ENCODE measurements around the gene REV3L.
"Not testable (repeated sequence)": the region's sequence is repeated elsewhere in the genome, so short reads cannot be mapped to it uniquely, and the experiment has no call there.

The REV3L gene

DNA sequence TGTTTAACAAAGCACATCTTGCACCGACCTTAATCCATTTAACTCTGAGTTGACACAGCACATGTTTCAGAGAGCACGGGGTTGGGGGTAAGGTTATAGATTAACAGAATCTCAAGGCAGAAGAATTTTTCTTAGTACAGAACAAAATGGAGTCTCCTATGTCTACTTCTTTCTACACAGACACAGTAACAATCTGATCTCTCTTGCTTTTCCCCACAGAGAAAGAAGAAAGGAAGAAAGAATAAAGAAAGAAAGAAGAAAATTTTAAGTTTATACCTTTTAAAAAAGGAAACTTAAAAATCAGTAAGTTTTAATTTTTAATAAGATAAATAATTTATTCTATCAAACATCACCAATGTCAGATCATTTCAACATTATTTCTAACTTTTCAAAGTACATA, 227.2 kb downstream of the REV3L start:
- not testable (repeated sequence) for H3K79me1 ChIP-seq (ENCODE audit: low read length); H3K36me3 ChIP-seq (ENCODE audit: control insufficient read depth, insufficient read depth, low read length); H3K27me3 ChIP-seq (ENCODE audit: insufficient read depth, low read length, poor library complexity); DNase-seq; H3K4me3 ChIP-seq (ENCODE audit: low read length); H2BK15ac ChIP-seq (replicated peaks; ENCODE audit: low read depth); H3K27ac ChIP-seq (ENCODE audit: low read depth, low read length); H3K9ac ChIP-seq (ENCODE audit: low read length); H3K4ac ChIP-seq (ENCODE audit: low read depth, low read length); H4K5ac ChIP-seq (ENCODE audit: low read length); H3K4me2 ChIP-seq (ENCODE audit: low read length); H3K79me2 ChIP-seq (ENCODE audit: control insufficient read depth, insufficient read depth, low read length); H2BK120ac ChIP-seq (ENCODE audit: low read depth, low read length); H3K23ac ChIP-seq (ENCODE audit: low read length); H2BK5ac ChIP-seq (ENCODE audit: low read length); H3K18ac ChIP-seq (ENCODE audit: low read length); H3K56ac ChIP-seq (ENCODE audit: low read length); H2AK5ac ChIP-seq (ENCODE audit: low read length); H3K4me1 ChIP-seq (ENCODE audit: control insufficient read depth, low read depth, low read length); H4K8ac ChIP-seq (ENCODE audit: low read depth, low read length)
- WGBS (ENCODE audit: extremely low coverage, insufficient coverage, low lambda C conversion rate): no CpG with 5 or more reads among the region's 2 CpGs

DNA sequence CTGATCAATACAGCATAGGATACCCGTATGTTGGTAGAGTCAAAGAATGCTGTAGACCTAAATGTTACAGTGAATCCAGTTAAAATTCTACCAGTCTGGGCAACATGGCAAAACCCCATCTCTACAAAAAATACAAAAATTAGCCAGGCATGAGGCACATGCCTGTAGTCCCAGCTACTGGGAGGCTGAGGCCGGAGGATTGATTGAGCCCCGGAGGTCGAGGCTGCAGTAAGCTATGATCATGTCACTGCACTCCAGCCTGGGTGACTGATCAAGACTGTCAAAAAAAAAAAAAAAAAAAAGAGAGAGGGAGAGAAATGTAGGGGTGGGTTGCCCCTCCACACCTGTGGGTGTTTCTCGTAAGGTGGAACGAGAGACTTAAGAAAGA, 228.2 kb downstream of the REV3L start:
- H3K4me3 ChIP-seq (ENCODE audit: low read length): no peak overlapping the region
- H4K5ac ChIP-seq (ENCODE audit: low read length): no peak overlapping the region
- no peaks in the 10 kb centered on the region for H3K36me3 ChIP-seq (ENCODE audit: control insufficient read depth, insufficient read depth, low read length)
- no peak overlapping the region for H3K4ac ChIP-seq (ENCODE audit: low read depth, low read length)
- H3K9ac ChIP-seq (ENCODE audit: low read length): no peak overlapping the region
- H3K79me2 ChIP-seq (ENCODE audit: control insufficient read depth, insufficient read depth, low read length): no peaks in the 10 kb centered on the region
- H3K18ac ChIP-seq (ENCODE audit: low read length): peak overlapping the region; percentile 60
- no peaks in the 10 kb centered on the region for H3K79me1 ChIP-seq (ENCODE audit: low read length)
- H3K27ac ChIP-seq (ENCODE audit: low read depth, low read length): peak overlapping the region; percentile 57
- H3K23ac ChIP-seq (ENCODE audit: low read length): no peak overlapping the region
- no peak overlapping the region for H2BK15ac ChIP-seq (replicated peaks; ENCODE audit: low read depth)
- no peaks in the 10 kb centered on the region for H3K4me1 ChIP-seq (ENCODE audit: control insufficient read depth, low read depth, low read length)
- H3K4me2 ChIP-seq (ENCODE audit: low read length): no peak overlapping the region
- no peak overlapping the region for H2AK5ac ChIP-seq (ENCODE audit: low read length)
- H3K27me3 ChIP-seq (ENCODE audit: insufficient read depth, low read length, poor library complexity): no peaks in the 10 kb centered on the region
- peak; percentile 18 for DNase-seq
- H3K56ac ChIP-seq (ENCODE audit: low read length): no peak overlapping the region
- H4K8ac ChIP-seq (ENCODE audit: low read depth, low read length): no peak overlapping the region
- H2BK120ac ChIP-seq (ENCODE audit: low read depth, low read length): no peak overlapping the region
- no peak overlapping the region for H2BK5ac ChIP-seq (ENCODE audit: low read length)
- WGBS (ENCODE audit: extremely low coverage, insufficient coverage, low lambda C conversion rate): no CpG with 5 or more reads among the region's 6 CpGs

DNA sequence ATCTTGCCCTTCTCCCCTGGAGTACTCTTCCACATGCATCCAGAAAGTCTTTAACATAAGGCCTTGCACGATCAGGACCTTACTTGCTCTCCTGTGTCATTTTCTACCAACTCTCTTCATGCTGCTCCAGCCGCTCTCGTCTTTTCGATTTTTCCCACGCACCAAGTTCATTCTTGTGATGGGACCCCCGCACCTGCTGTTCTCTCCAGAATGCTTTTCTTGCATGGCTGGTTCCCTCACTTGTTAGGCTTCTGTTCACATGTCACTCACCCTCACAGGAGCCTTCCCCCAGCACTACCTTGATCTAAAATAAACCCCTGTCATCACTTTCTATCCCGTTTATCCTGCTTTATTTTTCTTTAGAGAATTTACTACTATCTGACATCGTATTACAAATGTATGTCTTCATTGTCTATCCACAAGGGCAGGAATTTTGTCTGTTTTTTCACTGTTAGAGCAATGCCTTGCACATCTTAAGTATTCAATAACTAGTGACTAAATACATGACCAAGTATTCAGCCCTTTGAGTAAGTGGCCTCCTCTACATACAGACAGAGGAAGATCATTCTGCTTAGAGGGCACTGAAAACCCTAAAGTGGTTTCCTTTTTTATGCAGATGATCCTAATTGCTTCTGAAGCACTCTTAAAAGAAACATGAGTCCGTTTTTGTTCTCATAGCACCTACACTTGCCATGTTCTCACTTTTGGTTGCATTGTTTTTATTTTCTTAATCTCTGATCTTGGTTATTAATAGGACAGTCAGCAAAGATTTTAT, 228.8 kb downstream of the REV3L start:
- no peak overlapping the region for H4K5ac ChIP-seq (ENCODE audit: low read length)
- H2BK120ac ChIP-seq (ENCODE audit: low read depth, low read length): no peak overlapping the region
- H3K4me2 ChIP-seq (ENCODE audit: low read length): no peak overlapping the region
- no peak overlapping the region for H3K4ac ChIP-seq (ENCODE audit: low read depth, low read length)
- no CpG with 5 or more reads among the region's 9 CpGs for WGBS (ENCODE audit: extremely low coverage, insufficient coverage, low lambda C conversion rate)
- no peaks in the 10 kb centered on the region for H3K27me3 ChIP-seq (ENCODE audit: insufficient read depth, low read length, poor library complexity)
- H2BK15ac ChIP-seq (replicated peaks; ENCODE audit: low read depth): no peak overlapping the region
- no peaks in the 10 kb centered on the region for H3K79me1 ChIP-seq (ENCODE audit: low read length)
- no peaks in the 10 kb centered on the region for H3K36me3 ChIP-seq (ENCODE audit: control insufficient read depth, insufficient read depth, low read length)
- H3K79me2 ChIP-seq (ENCODE audit: control insufficient read depth, insufficient read depth, low read length): no peaks in the 10 kb centered on the region
- no peak overlapping the region for H3K4me3 ChIP-seq (ENCODE audit: low read length)
- H3K9ac ChIP-seq (ENCODE audit: low read length): no peak overlapping the region
- peak overlapping the region; percentile 46 for H3K56ac ChIP-seq (ENCODE audit: low read length)
- no peak overlapping the region for H3K23ac ChIP-seq (ENCODE audit: low read length)
- no peak overlapping the region for H2AK5ac ChIP-seq (ENCODE audit: low read length)
- no peaks in the 10 kb centered on the region for H3K4me1 ChIP-seq (ENCODE audit: control insufficient read depth, low read depth, low read length)
- no peak overlapping the region for H3K18ac ChIP-seq (ENCODE audit: low read length)
- H2BK5ac ChIP-seq (ENCODE audit: low read length): no peak overlapping the region
- peak; percentile 66 for DNase-seq
- H3K27ac ChIP-seq (ENCODE audit: low read depth, low read length): no peak overlapping the region
- no peak overlapping the region for H4K8ac ChIP-seq (ENCODE audit: low read depth, low read length)

DNA sequence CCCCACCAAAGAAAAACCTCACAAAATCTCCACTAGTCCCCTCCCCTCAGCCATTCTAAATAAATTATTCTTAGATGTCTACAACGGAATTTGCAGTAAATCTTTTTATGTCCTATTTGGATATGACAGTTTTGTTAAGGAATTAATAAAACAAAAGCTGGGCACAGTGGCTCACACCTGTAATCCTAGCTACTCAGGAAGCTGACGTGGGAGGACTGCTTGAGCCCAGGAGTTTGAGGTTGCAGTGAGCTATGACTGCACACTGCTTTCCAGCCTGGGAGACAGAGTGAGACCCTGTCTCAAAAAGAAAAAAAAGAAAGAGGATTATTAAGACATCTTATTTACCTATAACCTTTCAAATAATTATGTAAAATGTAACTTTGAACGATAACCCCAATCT, 230.3 kb downstream of the REV3L start:
- Histone ChIP-seq H3K56ac (ENCODE audit: low read length) (no peak overlapping the region), H3K18ac (ENCODE audit: low read length) (no peak overlapping the region), H3K27ac (ENCODE audit: low read depth, low read length) (no peak overlapping the region), H3K79me2 (ENCODE audit: control insufficient read depth, insufficient read depth, low read length) (no peaks in the 10 kb centered on the region), H2BK5ac (ENCODE audit: low read length) (no peak overlapping the region), H3K36me3 (ENCODE audit: control insufficient read depth, insufficient read depth, low read length) (no peaks in the 10 kb centered on the region), H2AK5ac (ENCODE audit: low read length) (no peak overlapping the region), H3K9ac (ENCODE audit: low read length) (no peak overlapping the region), H2BK120ac (ENCODE audit: low read depth, low read length) (no peak overlapping the region), H4K8ac (ENCODE audit: low read depth, low read length) (no peak overlapping the region), H3K4me1 (ENCODE audit: control insufficient read depth, low read depth, low read length) (no peaks in the 10 kb centered on the region), H3K27me3 (ENCODE audit: insufficient read depth, low read length, poor library complexity) (no peaks in the 10 kb centered on the region), H4K5ac (ENCODE audit: low read length) (no peak overlapping the region), H2BK15ac (replicated peaks; ENCODE audit: low read depth) (no peak overlapping the region), H3K79me1 (ENCODE audit: low read length) (no peaks in the 10 kb centered on the region), H3K23ac (ENCODE audit: low read length) (no peak overlapping the region), H3K4me2 (ENCODE audit: low read length) (no peak overlapping the region), H3K4ac (ENCODE audit: low read depth, low read length) (no peak overlapping the region), H3K4me3 (ENCODE audit: low read length) (no peak overlapping the region)
- no peak for DNase-seq
- no CpG with 5 or more reads among the region's 3 CpGs for WGBS (ENCODE audit: extremely low coverage, insufficient coverage, low lambda C conversion rate)

DNA sequence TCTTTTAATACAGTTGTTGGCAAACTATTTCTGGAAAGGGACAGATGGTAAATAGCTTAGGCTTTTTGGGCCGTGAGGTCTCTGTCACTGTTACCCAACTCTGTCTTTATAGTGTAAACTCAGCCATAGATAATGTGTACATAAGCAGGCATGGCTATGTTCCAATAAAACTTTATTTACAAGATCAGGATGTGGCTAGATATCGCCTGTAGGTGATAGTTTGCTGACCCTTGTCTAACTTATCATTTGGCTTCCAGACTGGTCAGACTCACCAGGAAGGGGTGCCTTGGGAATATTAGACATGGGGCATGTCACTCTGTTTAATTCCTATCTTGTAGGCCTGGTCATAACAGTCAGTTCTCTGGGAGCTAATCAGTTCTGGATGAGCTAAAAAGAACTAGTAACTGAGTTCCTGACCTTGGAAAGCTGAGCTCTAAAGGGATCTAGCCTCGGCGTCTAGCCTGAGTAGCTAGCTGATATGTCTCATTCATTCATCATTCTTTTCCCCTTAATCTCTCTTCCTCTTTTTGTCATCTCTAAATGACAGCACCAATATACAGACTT, 232.1 kb downstream of the REV3L start:
- no peak overlapping the region for H3K23ac ChIP-seq (ENCODE audit: low read length)
- H3K56ac ChIP-seq (ENCODE audit: low read length): no peak overlapping the region
- no peak overlapping the region for H3K4ac ChIP-seq (ENCODE audit: low read depth, low read length)
- no peak overlapping the region for H2BK5ac ChIP-seq (ENCODE audit: low read length)
- H3K9ac ChIP-seq (ENCODE audit: low read length): no peak overlapping the region
- H2AK5ac ChIP-seq (ENCODE audit: low read length): no peak overlapping the region
- no peak overlapping the region for H2BK15ac ChIP-seq (replicated peaks; ENCODE audit: low read depth)
- H3K79me2 ChIP-seq (ENCODE audit: control insufficient read depth, insufficient read depth, low read length): no peaks in the 10 kb centered on the region
- WGBS (ENCODE audit: extremely low coverage, insufficient coverage, low lambda C conversion rate): no CpG with 5 or more reads among the region's 4 CpGs
- no peak for DNase-seq
- no peaks in the 10 kb centered on the region for H3K4me1 ChIP-seq (ENCODE audit: control insufficient read depth, low read depth, low read length)
- H3K36me3 ChIP-seq (ENCODE audit: control insufficient read depth, insufficient read depth, low read length): no peaks in the 10 kb centered on the region
- H3K27me3 ChIP-seq (ENCODE audit: insufficient read depth, low read length, poor library complexity): no peaks in the 10 kb centered on the region
- H2BK120ac ChIP-seq (ENCODE audit: low read depth, low read length): no peak overlapping the region
- no peak overlapping the region for H3K18ac ChIP-seq (ENCODE audit: low read length)
- H3K4me3 ChIP-seq (ENCODE audit: low read length): no peak overlapping the region
- H4K5ac ChIP-seq (ENCODE audit: low read length): no peak overlapping the region
- no peak overlapping the region for H3K4me2 ChIP-seq (ENCODE audit: low read length)
- no peaks in the 10 kb centered on the region for H3K79me1 ChIP-seq (ENCODE audit: low read length)
- no peak overlapping the region for H3K27ac ChIP-seq (ENCODE audit: low read depth, low read length)
- H4K8ac ChIP-seq (ENCODE audit: low read depth, low read length): no peak overlapping the region

All from mesendoderm (in vitro differentiated cells).